Activated CD8-positive, alpha-beta memory T cell treated with anti-CD3 and anti-CD28 coated beads, Interleukin-2, amount 10 ng/mL, durations not matched to agents 7 days and 5 days (primary cell): ENCODE data around the gene TMEM161B. TPM values are rescaled to one million over a fixed set of nuclear protein-coding genes. Genes with fewer than 3 reads are reported as not detected.
"Not testable (repeated sequence)": the region's sequence is repeated elsewhere in the genome, so short reads cannot be mapped to it uniquely, and the experiment has no call there.

Experiments
- ATAC-seq: fragments of 150-1000 bp; cut with Tn5 transposase; one replicate; pipeline ENCODE4 v1.10.0; 2021; ENCODE audit warnings: moderate library complexity
- CTCF ChIA-PET: fragments of 350-600 bp; sonication (Branson Sonifier 250); formaldehyde crosslinking; loops from one replicate; lab custom pipeline; 2021; ENCODE audit warnings: antibody characterized with exemption; lab: Charles Lee
- DNase-seq: peaks from one replicate; pipeline ENCODE4 v3.0.0-alpha.2; 2020
- H3K27ac Mint-ChIP-seq: one replicate; pipeline ENCODE4 v1.8.0; 2021; ENCODE audit warnings: mild to moderate bottlenecking, mixed read lengths
- H3K27me3 Mint-ChIP-seq: one replicate; pipeline ENCODE4 v1.8.0; 2021; ENCODE audit warnings: mixed read lengths
- H3K36me3 Mint-ChIP-seq: one replicate; pipeline ENCODE4 v1.8.0; 2021; ENCODE audit warnings: mild to moderate bottlenecking, mixed read lengths
- H3K4me1 Mint-ChIP-seq: one replicate; pipeline ENCODE4 v1.8.0; 2021; ENCODE audit warnings: mixed read lengths
- H3K4me3 Mint-ChIP-seq: one replicate; pipeline ENCODE4 v1.8.0; 2021; ENCODE audit warnings: mild to moderate bottlenecking, moderate library complexity, mixed read lengths
- H3K9me3 Mint-ChIP-seq: one replicate; pipeline ENCODE4 v1.8.0; 2022; ENCODE audit warnings: low read depth, mixed read lengths
- total RNA-seq, 2 experiments: library from RNA; stranded (reverse); gene quantifications; one replicate each; pipeline ENCODE4 v1.2.3, GENCODE V29; 2021

The TMEM161B gene
- total RNA-seq, 2 experiments from 2014 or later: 24.3 to 28.0 TPM

- ATAC-seq, CTCF ChIA-PET, H3K9me3 Mint-ChIP-seq, H3K27me3 Mint-ChIP-seq, DNase-seq, H3K4me3 Mint-ChIP-seq, H3K27ac Mint-ChIP-seq: not testable (repeated sequence)
- H3K36me3 Mint-ChIP-seq: peaks cover 41% of the 10 kb centered on the region
- peaks cover 32% of the 10 kb centered on the region for H3K4me1 Mint-ChIP-seq
Measured at GRCh38 chr5:88264565-88264964, 4.1 kb downstream of the TMEM161B start.

GRCh38 chr5:88263349-88263748 is 5.3 kb downstream of the TMEM161B start:
- CTCF ChIA-PET: no interaction called here
- H3K27me3 Mint-ChIP-seq: no peaks in the 10 kb centered on the region
- H3K4me1 Mint-ChIP-seq: peaks cover 32% of the 10 kb centered on the region
- ATAC-seq (no peak), DNase-seq (no peak)
- no peak overlapping the region for H3K27ac Mint-ChIP-seq
- no peaks in the 10 kb centered on the region for H3K9me3 Mint-ChIP-seq
- H3K36me3 Mint-ChIP-seq: peaks cover 45% of the 10 kb centered on the region
- no peak overlapping the region for H3K4me3 Mint-ChIP-seq

- Mint-ChIP-seq H3K9me3 (no peaks in the 10 kb centered on the region), H3K27me3 (no peaks in the 10 kb centered on the region), H3K4me3 (no peak overlapping the region), H3K27ac (no peak overlapping the region), H3K4me1 (peaks cover 22% of the 10 kb centered on the region), H3K36me3 (peaks cover 42% of the 10 kb centered on the region)
- ATAC-seq (no peak), DNase-seq (no peak)
- CTCF ChIA-PET: no interaction called here
Measured at GRCh38 chr5:88262116-88262515, 6.5 kb downstream of the TMEM161B start.

GRCh38 chr5:88258636-88259035 is 10.0 kb downstream of the TMEM161B start:
- DNase-seq (no peak), ATAC-seq (no peak)
- H3K27ac Mint-ChIP-seq: no peak overlapping the region
- H3K36me3 Mint-ChIP-seq: peaks cover 24% of the 10 kb centered on the region
- CTCF ChIA-PET: no interaction called here
- no peak overlapping the region for H3K4me3 Mint-ChIP-seq
- H3K9me3 Mint-ChIP-seq: no peaks in the 10 kb centered on the region
- H3K4me1 Mint-ChIP-seq: peaks cover 12% of the 10 kb centered on the region
- no peaks in the 10 kb centered on the region for H3K27me3 Mint-ChIP-seq

DNA sequence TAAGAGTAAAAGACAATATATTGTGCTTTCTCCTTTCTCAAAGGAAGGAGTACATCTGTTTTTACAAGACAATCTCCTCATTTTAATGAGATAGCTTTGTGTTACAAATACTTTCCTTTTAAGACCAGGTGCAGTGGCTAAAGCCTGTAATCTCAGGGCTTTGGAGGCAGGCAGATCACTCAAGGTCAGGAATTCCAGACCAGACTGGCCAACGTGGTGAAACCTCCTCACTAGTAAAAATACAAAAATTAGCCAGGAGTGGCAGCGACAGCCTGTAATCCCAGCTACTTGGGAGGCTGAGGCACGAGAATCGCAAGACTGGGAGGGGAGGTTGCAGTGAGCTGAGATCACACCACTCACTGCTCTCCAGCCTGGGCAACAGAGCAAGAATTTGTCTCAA is 11.8 kb downstream of the TMEM161B start:
- ATAC-seq: no peak
- peaks cover 31% of the 10 kb centered on the region for H3K36me3 Mint-ChIP-seq
- H3K27ac Mint-ChIP-seq: no peak overlapping the region
- H3K9me3 Mint-ChIP-seq: no peaks in the 10 kb centered on the region
- no peak overlapping the region for H3K4me3 Mint-ChIP-seq
- DNase-seq: no peak
- CTCF ChIA-PET: no interaction called here
- no peaks in the 10 kb centered on the region for H3K27me3 Mint-ChIP-seq
- H3K4me1 Mint-ChIP-seq: peaks cover 11% of the 10 kb centered on the region

GRCh38 chr5:88256037-88256436 is 12.6 kb downstream of the TMEM161B start:
- Mint-ChIP-seq H3K4me1 (peaks cover 17% of the 10 kb centered on the region), H3K27ac (no peak overlapping the region), H3K36me3 (peaks cover 33% of the 10 kb centered on the region), H3K27me3 (no peaks in the 10 kb centered on the region), H3K4me3 (no peak overlapping the region), H3K9me3 (no peaks in the 10 kb centered on the region)
- ATAC-seq (no peak), DNase-seq (no peak)
- CTCF ChIA-PET: no interaction called here

DNA sequence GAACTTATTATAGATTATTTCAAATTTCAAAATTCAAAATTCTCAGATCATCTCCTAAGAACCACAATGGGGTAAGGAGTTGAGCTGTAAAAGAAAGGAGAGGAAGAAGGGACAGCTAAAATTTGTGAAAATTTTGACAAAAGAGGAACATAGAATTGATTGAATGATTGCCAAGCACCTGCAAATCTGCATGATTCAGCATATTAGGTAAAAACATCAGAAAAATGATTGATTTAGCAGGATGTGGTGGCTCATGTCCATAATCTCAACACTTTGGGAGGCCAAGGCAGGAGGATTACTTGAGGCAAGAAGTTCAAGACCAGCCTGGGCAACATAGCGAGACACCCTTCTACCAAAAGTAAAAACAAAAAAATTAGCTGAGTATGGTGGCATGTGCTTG is 14.3 kb downstream of the TMEM161B start:
- Mint-ChIP-seq H3K27me3 (no peaks in the 10 kb centered on the region), H3K27ac (no peak overlapping the region), H3K4me1 (peaks cover 30% of the 10 kb centered on the region), H3K9me3 (no peaks in the 10 kb centered on the region), H3K4me3 (no peak overlapping the region), H3K36me3 (peaks cover 43% of the 10 kb centered on the region)
- DNase-seq (no peak), ATAC-seq (no peak)
- CTCF ChIA-PET: no interaction called here

DNA sequence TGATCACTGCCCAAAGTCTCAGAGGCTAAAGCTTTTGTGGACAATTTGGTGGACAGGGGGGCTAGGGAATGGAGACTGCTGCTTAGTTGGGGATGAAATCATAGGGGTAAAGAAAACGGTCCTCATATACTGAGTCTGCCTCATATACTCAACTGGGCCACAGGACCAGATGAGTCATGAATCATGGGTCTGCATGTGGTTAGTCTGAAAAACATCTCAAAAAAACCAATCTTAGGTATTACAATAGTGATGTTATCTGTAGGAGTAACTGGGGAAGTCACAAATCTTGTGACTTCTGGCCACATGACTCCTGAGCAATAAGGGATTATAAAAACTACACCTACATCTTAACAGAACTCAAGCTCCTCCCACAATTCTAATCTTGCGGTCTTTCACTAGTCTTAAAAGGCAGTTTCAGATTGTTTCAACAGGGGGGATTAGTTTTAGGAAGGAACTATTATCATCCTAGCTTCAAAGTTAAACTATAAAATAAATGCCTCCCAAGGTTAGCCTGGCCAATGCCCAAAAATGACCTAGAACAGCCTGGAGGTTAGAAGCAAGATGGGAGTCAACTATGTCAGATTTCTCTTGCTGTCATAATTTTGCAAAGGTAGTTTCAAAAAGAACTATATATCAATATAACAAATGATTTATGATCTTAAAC is 17.5 kb downstream of the TMEM161B start:
- ATAC-seq (peak; percentile 95), DNase-seq (peak; percentile 56)
- Mint-ChIP-seq H3K36me3 (peaks cover 45% of the 10 kb centered on the region), H3K4me1 (peaks cover 41% of the 10 kb centered on the region), H3K27ac (peak overlapping the region; percentile 84), H3K9me3 (no peaks in the 10 kb centered on the region), H3K4me3 (no peak overlapping the region), H3K27me3 (no peaks in the 10 kb centered on the region)
- CTCF ChIA-PET: no interaction called here

GRCh38 chr5:88250010-88250409 is 18.6 kb downstream of the TMEM161B start:
- Mint-ChIP-seq H3K4me3 (no peak overlapping the region), H3K9me3 (no peaks in the 10 kb centered on the region), H3K27me3 (no peaks in the 10 kb centered on the region), H3K36me3 (peaks cover 43% of the 10 kb centered on the region), H3K27ac (no peak overlapping the region), H3K4me1 (peaks cover 39% of the 10 kb centered on the region)
- CTCF ChIA-PET: no interaction called here
- DNase-seq (no peak), ATAC-seq (no peak)

DNA sequence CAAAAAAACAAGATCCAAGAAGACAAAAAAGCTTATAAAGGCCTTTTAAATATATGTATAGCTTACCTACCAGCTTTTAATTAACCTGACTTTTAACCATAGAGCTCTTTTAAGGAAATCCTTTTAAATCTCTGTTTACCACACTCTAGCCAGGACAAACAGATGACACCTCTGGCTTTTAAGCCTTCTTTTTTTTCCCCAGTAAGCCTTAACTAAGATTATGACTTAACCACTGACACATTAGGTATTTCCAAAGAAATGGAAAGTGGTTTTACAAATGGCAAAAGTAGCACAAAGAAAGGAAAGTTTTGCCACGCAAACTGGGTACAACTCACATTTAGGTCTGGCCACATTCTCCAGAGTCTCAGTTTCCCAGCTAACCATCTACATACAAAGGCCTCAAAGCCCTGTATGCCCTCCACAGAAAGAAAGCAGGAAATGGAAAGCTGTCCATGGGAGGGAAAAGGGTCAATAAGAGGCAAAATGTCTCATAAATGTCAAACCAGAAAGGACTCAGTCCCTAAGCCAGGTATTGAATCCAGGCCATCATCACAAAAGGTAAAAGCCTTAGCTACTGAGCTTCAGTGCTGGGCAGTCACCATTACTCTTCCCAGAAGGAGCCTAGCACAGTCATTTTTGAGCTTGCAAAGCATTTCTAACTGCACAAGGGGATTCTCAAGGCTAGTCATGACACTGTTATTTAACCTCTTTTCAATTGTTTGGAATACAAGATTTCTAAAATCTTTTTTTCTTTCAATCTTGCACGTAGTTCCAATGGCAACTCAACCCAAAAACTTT is 19.7 kb downstream of the TMEM161B start:
- DNase-seq: no peak
- peaks cover 34% of the 10 kb centered on the region for H3K4me1 Mint-ChIP-seq
- H3K27me3 Mint-ChIP-seq: no peaks in the 10 kb centered on the region
- no peak for ATAC-seq
- H3K36me3 Mint-ChIP-seq: peaks cover 43% of the 10 kb centered on the region
- no peaks in the 10 kb centered on the region for H3K9me3 Mint-ChIP-seq
- H3K27ac Mint-ChIP-seq: no peak overlapping the region
- CTCF ChIA-PET: no interaction called here
- no peak overlapping the region for H3K4me3 Mint-ChIP-seq

GRCh38 chr5:88248094-88248493 is 20.6 kb downstream of the TMEM161B start:
- CTCF ChIA-PET: no interaction called here
- H3K4me1 Mint-ChIP-seq: peaks cover 34% of the 10 kb centered on the region
- no peak overlapping the region for H3K4me3 Mint-ChIP-seq
- H3K36me3 Mint-ChIP-seq: peaks cover 41% of the 10 kb centered on the region
- H3K9me3 Mint-ChIP-seq: no peaks in the 10 kb centered on the region
- no peaks in the 10 kb centered on the region for H3K27me3 Mint-ChIP-seq
- DNase-seq (no peak), ATAC-seq (no peak)
- H3K27ac Mint-ChIP-seq: no peak overlapping the region

- Mint-ChIP-seq H3K36me3 (peaks cover 30% of the 10 kb centered on the region), H3K27ac (no peak overlapping the region), H3K27me3 (no peaks in the 10 kb centered on the region), H3K4me3 (no peak overlapping the region), H3K4me1 (peaks cover 22% of the 10 kb centered on the region), H3K9me3 (no peaks in the 10 kb centered on the region)
- ATAC-seq (no peak), DNase-seq (no peak)
- CTCF ChIA-PET: no interaction called here
Measured at GRCh38 chr5:88245893-88246244, 22.8 kb downstream of the TMEM161B start.

DNA sequence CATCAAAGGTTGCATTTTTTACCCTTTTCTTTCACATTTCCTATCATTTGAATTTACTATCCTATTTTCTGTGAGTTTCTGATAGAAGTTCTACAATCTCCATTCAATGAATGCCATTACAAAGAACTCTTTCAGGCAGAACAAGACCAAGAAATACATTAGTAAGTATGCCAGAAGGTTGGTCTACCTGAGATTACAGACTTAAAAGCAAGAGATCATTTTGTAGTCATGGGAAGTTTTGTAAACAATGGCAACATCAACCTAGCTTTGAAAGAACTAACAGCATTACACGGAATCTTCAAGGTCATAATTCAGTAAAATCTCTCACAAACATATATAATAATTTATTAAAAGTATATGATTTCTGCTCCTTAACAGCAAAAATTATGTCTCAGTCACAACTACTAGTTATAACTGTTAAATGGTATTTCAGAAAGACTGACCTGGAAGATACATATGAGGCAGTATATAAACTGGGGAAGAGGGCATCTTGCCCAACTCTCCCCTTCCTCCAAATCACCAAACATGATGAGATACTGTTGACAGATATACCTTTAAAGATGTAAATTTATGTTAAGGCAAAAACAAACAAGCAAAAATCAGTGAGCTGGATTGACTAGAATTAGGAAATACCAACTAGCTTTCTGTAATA is 23.3 kb downstream of the TMEM161B start:
- Mint-ChIP-seq H3K4me1 (peaks cover 17% of the 10 kb centered on the region), H3K27ac (no peak overlapping the region), H3K9me3 (no peaks in the 10 kb centered on the region), H3K27me3 (no peaks in the 10 kb centered on the region), H3K4me3 (no peak overlapping the region), H3K36me3 (peaks cover 26% of the 10 kb centered on the region)
- CTCF ChIA-PET: no interaction called here
- DNase-seq (no peak), ATAC-seq (no peak)

DNA sequence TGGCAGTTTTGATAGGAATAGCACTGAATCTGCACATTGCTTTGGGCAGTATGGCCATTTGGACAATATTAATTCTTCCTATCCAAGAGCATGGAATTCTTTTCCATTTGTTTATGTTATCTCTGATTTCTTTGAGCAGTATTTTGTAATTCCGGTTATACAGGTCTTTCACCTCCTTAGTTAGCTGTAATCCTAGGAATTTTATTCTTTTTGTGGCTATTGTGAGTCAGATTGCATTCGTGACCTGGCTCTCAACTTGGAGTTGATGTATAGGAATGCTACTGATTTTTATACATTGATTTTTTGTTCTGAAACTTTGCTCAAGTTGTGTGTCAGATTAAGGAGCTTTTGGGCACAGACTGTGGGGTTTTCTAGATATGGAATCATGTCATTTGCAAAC is 24.0 kb downstream of the TMEM161B start:
- H3K4me3 Mint-ChIP-seq: no peak overlapping the region
- H3K9me3 Mint-ChIP-seq: no peaks in the 10 kb centered on the region
- H3K27ac Mint-ChIP-seq: no peak overlapping the region
- DNase-seq: no peak
- CTCF ChIA-PET: no interaction called here
- peaks cover 12% of the 10 kb centered on the region for H3K4me1 Mint-ChIP-seq
- H3K27me3 Mint-ChIP-seq: no peaks in the 10 kb centered on the region
- no peak for ATAC-seq
- peaks cover 23% of the 10 kb centered on the region for H3K36me3 Mint-ChIP-seq
